ACC112 (cell line): ENCODE data around the gene LSAMP.

Experiments
- H2AFZ ChIP-seq: fragments of 200-600 bp; sonication (generic); one replicate; pipeline ENCODE4 v1.6.0; 2017; ENCODE audit warnings: antibody characterized with exemption, low read length; ENCODE audit not compliant: unreplicated experiment
- H3K27ac ChIP-seq: fragments of 200-600 bp; sonication (generic); 2 replicates; pipeline ENCODE4 v1.5.1; 2014; ENCODE audit warnings: low read depth, mild to moderate bottlenecking, antibody characterized with exemption, low read length, moderate library complexity
- H3K27me3 ChIP-seq: fragments of 200-600 bp; sonication (generic); 2 replicates; pipeline ENCODE4 v1.6.1; 2014; ENCODE audit warnings: mild to moderate bottlenecking, antibody characterized with exemption, low read length, moderate library complexity, mixed read lengths; ENCODE audit not compliant: insufficient read depth
- H3K36me3 ChIP-seq: fragments of 200-600 bp; sonication (generic); 2 replicates; pipeline ENCODE4 v1.6.1; 2016; ENCODE audit warnings: mild to moderate bottlenecking, antibody characterized with exemption, low read length, moderate library complexity, mixed read lengths; ENCODE audit not compliant: insufficient read depth
- H3K4me1 ChIP-seq: fragments of 200-600 bp; sonication (generic); one replicate; pipeline ENCODE4 v1.6.1; 2016; ENCODE audit warnings: low read length, mixed read lengths; ENCODE audit not compliant: insufficient read depth, unreplicated experiment, control insufficient read depth
- H3K4me3 ChIP-seq: fragments of 200-600 bp; sonication (generic); 2 replicates; pipeline ENCODE4 v1.5.1; 2014; ENCODE audit warnings: mild to moderate bottlenecking, low read depth, low read length
- H3K79me2 ChIP-seq: fragments of 200-600 bp; sonication (generic); one replicate; pipeline ENCODE4 v1.6.0; 2016; ENCODE audit warnings: low read length; ENCODE audit not compliant: control insufficient read depth, unreplicated experiment, insufficient read depth

Gene LSAMP

GRCh38 chr3:116445311-116445841, at the start of gene LSAMP:
Gene LSAMP (minus strand): TSS chr3:116445487.
- H2AFZ ChIP-seq, result peak within 1 kb of the TSS; percentile 14
- no peaks in the 10 kb centered on the region for H3K36me3 ChIP-seq
- no peaks in the 10 kb centered on the region for H3K79me2 ChIP-seq
- H3K27ac ChIP-seq, result no peak within 1 kb of the TSS
- H3K27me3 ChIP-seq, result peaks cover 33% of the 10 kb centered on the region; the same call in 1 of the 2 replicates
- H3K4me3 ChIP-seq, result peak within 1 kb of the TSS; percentile 49; the same call in 1 of the 2 replicates
- no peaks in the 10 kb centered on the region for H3K4me1 ChIP-seq

- H3K79me2 ChIP-seq, result no peaks in the 10 kb centered on the region
- no peak overlapping the region for H3K4me3 ChIP-seq
- no peak overlapping the region for H2AFZ ChIP-seq
- no peaks in the 10 kb centered on the region for H3K4me1 ChIP-seq
- no peak overlapping the region for H3K27ac ChIP-seq
- H3K36me3 ChIP-seq, result no peaks in the 10 kb centered on the region
- no peaks in the 10 kb centered on the region for H3K27me3 ChIP-seq
These were observed 47.1 kb upstream of the LSAMP start for GRCh38 chr3:116492379-116492778.

- H3K36me3 ChIP-seq, result no peaks in the 10 kb centered on the region
- no peak overlapping the region for H3K27ac ChIP-seq
These were observed 37.8 kb upstream of the LSAMP start for GRCh38 chr3:116483135-116483534.

DNA sequence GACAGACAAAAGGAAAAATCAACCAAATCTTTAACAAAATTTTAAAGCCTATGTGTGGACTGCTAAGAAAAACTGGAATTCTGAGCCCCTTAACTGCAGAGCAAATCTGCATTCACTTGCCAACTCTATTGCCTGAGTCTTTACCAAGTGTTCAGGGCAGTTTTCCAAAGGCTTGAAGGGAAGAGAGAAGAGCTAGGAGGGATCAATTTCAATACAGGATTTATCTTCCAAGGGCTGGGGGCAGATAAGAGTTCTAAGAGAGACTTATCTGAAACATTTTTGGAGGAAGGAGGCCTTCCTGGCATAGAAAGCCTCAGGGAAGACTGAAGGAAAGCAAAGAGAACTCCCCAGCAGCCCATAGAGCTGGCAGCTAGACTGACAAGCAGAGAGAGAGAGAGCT, 31.4 kb upstream of the LSAMP start:
- Histone ChIP-seq H2AFZ (no peak overlapping the region), H3K27ac (no peak overlapping the region), H3K4me3 (no peak overlapping the region), H3K36me3 (no peaks in the 10 kb centered on the region), H3K79me2 (no peaks in the 10 kb centered on the region), H3K27me3 (no peaks in the 10 kb centered on the region), H3K4me1 (no peaks in the 10 kb centered on the region)

More at GRCh38 chr3:116483135-116483534, 37.8 kb upstream of the LSAMP start:
- no peak overlapping the region for H2AFZ ChIP-seq
- H3K4me3 ChIP-seq, result no peak overlapping the region
- H3K27me3 ChIP-seq, result no peaks in the 10 kb centered on the region
- no peaks in the 10 kb centered on the region for H3K79me2 ChIP-seq
- no peaks in the 10 kb centered on the region for H3K4me1 ChIP-seq

GRCh38 chr3:116474801-116475200, 29.5 kb upstream of the LSAMP start:
- Histone ChIP-seq H3K4me3 (no peak overlapping the region), H3K36me3 (no peaks in the 10 kb centered on the region), H3K4me1 (no peaks in the 10 kb centered on the region), H3K27ac (no peak overlapping the region), H3K27me3 (no peaks in the 10 kb centered on the region), H2AFZ (no peak overlapping the region), H3K79me2 (no peaks in the 10 kb centered on the region)

DNA sequence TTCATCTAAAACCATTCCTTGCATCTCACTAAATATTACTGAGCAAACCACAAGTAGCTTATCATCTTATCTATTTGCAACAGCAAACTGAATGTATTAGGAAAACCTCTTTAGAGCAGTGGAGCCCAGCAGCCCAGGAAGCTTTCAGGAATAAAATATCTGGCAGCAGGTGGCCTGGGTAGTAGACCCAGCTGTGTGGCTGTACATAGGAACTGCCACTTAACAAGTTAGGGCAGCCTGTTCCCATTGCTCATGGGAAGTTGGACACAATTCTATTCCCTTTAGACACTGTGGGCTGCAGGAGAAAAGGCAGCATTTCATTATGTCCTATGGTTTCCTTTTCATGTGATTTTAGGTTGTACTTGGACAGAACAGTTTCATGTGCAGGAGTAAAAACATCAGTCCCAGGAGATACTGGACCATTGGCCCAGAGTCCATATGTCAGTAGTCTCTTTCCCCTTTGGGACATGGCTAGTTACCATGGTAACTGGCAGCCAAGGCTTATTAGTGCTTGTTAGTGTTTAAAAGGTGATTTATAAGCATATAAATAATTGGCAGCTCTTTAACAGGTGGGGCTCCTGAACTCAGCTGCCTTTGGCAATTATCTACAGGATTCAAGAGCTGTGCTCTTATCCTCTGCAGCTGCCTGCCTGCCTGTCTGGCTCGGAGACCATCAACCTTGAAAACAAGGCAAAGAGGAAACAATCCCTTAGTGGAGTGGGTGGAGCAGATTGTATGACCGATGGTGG, 28.9 kb upstream of the LSAMP start:
- no peak overlapping the region for H3K27ac ChIP-seq
- no peaks in the 10 kb centered on the region for H3K36me3 ChIP-seq

DNA sequence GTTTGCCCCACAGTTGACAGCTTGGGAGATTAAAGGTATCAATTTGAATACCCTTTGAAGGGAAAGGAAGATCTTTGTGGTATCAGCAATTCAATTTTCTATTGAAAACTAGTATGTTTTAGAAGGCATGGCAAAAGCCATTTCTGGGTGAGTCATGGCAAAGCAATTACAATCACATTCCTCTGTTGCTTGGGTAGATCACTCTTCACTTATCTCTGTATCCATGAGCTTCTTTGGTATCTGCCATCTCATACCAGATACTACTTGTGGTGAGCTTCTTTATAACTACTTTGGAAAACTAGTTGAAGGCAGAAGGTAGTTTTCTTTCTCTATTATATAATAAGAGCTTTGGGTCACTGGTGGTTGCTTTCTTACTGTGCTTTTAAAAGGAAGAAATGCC, 28.3 kb upstream of the LSAMP start:
- no peak overlapping the region for H3K4me3 ChIP-seq
- H3K27me3 ChIP-seq, result no peaks in the 10 kb centered on the region
- no peak overlapping the region for H3K27ac ChIP-seq
- H2AFZ ChIP-seq, result no peak overlapping the region
- H3K4me1 ChIP-seq, result no peaks in the 10 kb centered on the region
- H3K79me2 ChIP-seq, result no peaks in the 10 kb centered on the region
- H3K36me3 ChIP-seq, result no peaks in the 10 kb centered on the region

More for the DNA sequence above, 28.9 kb upstream of the LSAMP start:
- no peak overlapping the region for H2AFZ ChIP-seq
- H3K4me1 ChIP-seq, result no peaks in the 10 kb centered on the region
- H3K4me3 ChIP-seq, result no peak overlapping the region
- no peaks in the 10 kb centered on the region for H3K79me2 ChIP-seq
- no peaks in the 10 kb centered on the region for H3K27me3 ChIP-seq

DNA sequence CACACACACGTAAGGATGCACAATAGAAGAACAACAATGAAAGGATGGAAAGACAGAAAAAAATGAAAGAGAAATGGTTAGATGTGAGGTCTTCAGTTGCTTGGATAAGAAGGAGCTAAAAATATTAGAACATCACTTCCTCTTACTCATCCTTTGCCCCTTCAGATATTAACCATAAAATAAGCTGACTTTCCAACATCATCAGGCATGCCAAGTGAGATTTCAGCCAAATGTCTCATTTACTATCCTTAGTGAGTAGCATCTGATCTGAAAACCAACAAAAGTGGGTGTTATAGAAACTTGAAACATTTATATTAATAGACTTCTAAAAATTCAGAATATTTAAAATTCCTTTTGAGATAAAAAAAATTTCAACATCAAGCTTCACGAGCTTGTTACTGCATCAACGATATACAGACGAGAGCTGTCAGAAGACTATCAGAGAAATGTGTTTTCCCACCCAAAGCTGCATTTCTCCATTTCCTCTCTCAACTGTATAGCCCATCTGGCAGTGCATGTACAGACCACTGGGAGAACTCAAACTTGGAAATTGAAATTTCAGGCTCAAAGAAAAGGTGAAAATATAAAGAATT, 25.4 kb upstream of the LSAMP start:
- Histone ChIP-seq H3K27me3 (no peaks in the 10 kb centered on the region), H3K79me2 (no peaks in the 10 kb centered on the region), H2AFZ (no peak overlapping the region), H3K4me3 (no peak overlapping the region), H3K4me1 (no peaks in the 10 kb centered on the region), H3K36me3 (no peaks in the 10 kb centered on the region), H3K27ac (no peak overlapping the region)

DNA sequence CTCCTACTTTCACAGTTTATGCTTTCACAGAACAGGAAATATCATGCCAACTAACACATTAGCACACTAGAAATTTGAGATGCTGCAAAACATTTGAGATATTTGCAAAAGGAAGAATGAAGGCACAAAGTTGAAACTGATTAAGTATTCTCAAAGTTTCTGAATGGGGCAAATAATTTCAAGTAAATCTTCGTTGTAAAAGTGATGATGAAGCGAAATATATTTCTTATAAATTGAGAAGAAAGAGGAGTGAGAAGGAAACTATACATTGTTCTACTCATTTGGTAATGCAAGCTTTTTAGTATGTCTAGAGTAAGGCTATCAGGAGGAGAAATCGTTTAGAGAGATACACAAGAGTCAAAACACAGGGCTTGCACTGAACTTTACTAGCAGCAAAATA, 24.3 kb upstream of the LSAMP start:
- no peaks in the 10 kb centered on the region for H3K27me3 ChIP-seq
- no peak overlapping the region for H3K4me3 ChIP-seq
- H2AFZ ChIP-seq, result no peak overlapping the region
- H3K27ac ChIP-seq, result no peak overlapping the region
- no peaks in the 10 kb centered on the region for H3K4me1 ChIP-seq
- no peaks in the 10 kb centered on the region for H3K79me2 ChIP-seq
- no peaks in the 10 kb centered on the region for H3K36me3 ChIP-seq

- H3K4me3 ChIP-seq, result no peak overlapping the region
- no peaks in the 10 kb centered on the region for H3K4me1 ChIP-seq
- H3K36me3 ChIP-seq, result no peaks in the 10 kb centered on the region
- H3K27ac ChIP-seq, result no peak overlapping the region
- H3K79me2 ChIP-seq, result no peaks in the 10 kb centered on the region
- no peaks in the 10 kb centered on the region for H3K27me3 ChIP-seq
- H2AFZ ChIP-seq, result no peak overlapping the region
These were observed 19.1 kb upstream of the LSAMP start for GRCh38 chr3:116464276-116464798.
